Measurements from ENCODE around the gene CLCNKA.
"Not testable (repeated sequence)": the region's sequence is repeated elsewhere in the genome, so short reads cannot be mapped to it uniquely, and the experiment has no call there.

The CLCNKA gene

GRCh38 chr1:16021681-16022080 lies at the start of gene CLCNKA:
CLCNKA (plus strand) TSS chr1:16022036; CDS start chr1:16022620, 584 bp downstream.
- no peak for DNase-seq

- DNase-seq = no peak
Observed at GRCh38 chr1:15972409-15972808, 49.4 kb upstream of the CLCNKA start.

- no peak for DNase-seq
Observed at GRCh38 chr1:15973772-15974171, 48.1 kb upstream of the CLCNKA start.

GRCh38 chr1:15974855-15975254 lies 47.0 kb upstream of the CLCNKA start:
- no peak for DNase-seq

GRCh38 chr1:15975358-15975804 lies 46.5 kb upstream of the CLCNKA start:
- DNase-seq = no peak

GRCh38 chr1:15975805-15976680 lies 45.8 kb upstream of the CLCNKA start, which contains the start of gene ZBTB17:
ZBTB17 (minus strand) TSS chr1:15976101; CDS start chr1:15948495, 27,606 bp downstream.
- DNase-seq = peak; percentile 76

- not testable (repeated sequence) for DNase-seq
Observed at GRCh38 chr1:15977947-15978346, 43.9 kb upstream of the CLCNKA start.

GRCh38 chr1:15981679-15982078 lies 40.2 kb upstream of the CLCNKA start:
- DNase-seq = no peak

- DNase-seq = no peak
Observed at GRCh38 chr1:15983275-15983674, 38.6 kb upstream of the CLCNKA start.

GRCh38 chr1:15985611-15986297 lies 36.1 kb upstream of the CLCNKA start:
- DNase-seq = no peak

GRCh38 chr1:15988856-15989736 lies 32.7 kb upstream of the CLCNKA start:
- DNase-seq = no peak

- no peak for DNase-seq
Observed at GRCh38 chr1:15989776-15990175, 32.1 kb upstream of the CLCNKA start.

GRCh38 chr1:15991427-15992186 lies 30.2 kb upstream of the CLCNKA start:
- DNase-seq = no peak

- DNase-seq = no peak
Observed at GRCh38 chr1:15992187-15992553, 29.7 kb upstream of the CLCNKA start.

- DNase-seq = no peak
Observed at GRCh38 chr1:15992582-15993500, 29.0 kb upstream of the CLCNKA start.

GRCh38 chr1:15993666-15994065 lies 28.2 kb upstream of the CLCNKA start:
- no peak for DNase-seq

GRCh38 chr1:15994081-15994480 lies 27.8 kb upstream of the CLCNKA start:
- DNase-seq = no peak

GRCh38 chr1:15994590-15995351 lies 27.1 kb upstream of the CLCNKA start:
- DNase-seq = no peak

GRCh38 chr1:15997076-15997585 lies 24.7 kb upstream of the CLCNKA start:
- no peak for DNase-seq

All from NCI-H774 (cell line).